Kidney (tissue), 14 donors: ENCODE data around the gene FFAR4. TPM values are rescaled to one million over a fixed set of nuclear protein-coding genes. Genes with fewer than 3 reads are reported as not detected.

Experiments
- DNase-seq, 5 donors: peaks; one replicate each; pipeline ENCODE4 v3.0.0-alpha.2; 2013 to 2020
- FAIRE-seq: peaks from 2 replicates; lab custom pipeline; 2012; peaks lifted over from hg19 to GRCh38; lab: Jason Lieb, UNC
- H3K27ac ChIP-seq, 2 donors: one replicate each; pipeline ENCODE4 v1.7.0; 2013; ENCODE audit warnings: low read depth in 2 of 2, low read length in 2 of 2, inconsistent platforms in 1 of 2
- H3K27me3 ChIP-seq: one replicate; pipeline ENCODE4 v1.7.1; 2013; ENCODE audit warnings: low read length, inconsistent platforms; ENCODE audit not compliant: control insufficient read depth, insufficient read depth
- H3K36me3 ChIP-seq, 3 donors: one replicate each; pipeline versions ENCODE4 v1.7.0 to v1.7.1; 2013; ENCODE audit warnings: low read length in 3 of 3, control low read depth in 1 of 3, inconsistent platforms in 1 of 3; ENCODE audit not compliant: insufficient read depth in 3 of 3, control insufficient read depth in 2 of 3
- H3K4me1 ChIP-seq, 3 donors: one replicate each; pipeline versions ENCODE4 v1.7.0 to v1.7.1; 2013; ENCODE audit warnings: low read length in 3 of 3, inconsistent platforms in 1 of 3, low read depth in 1 of 3; ENCODE audit not compliant: control insufficient read depth in 2 of 3, insufficient read depth in 2 of 3
- H3K4me3 ChIP-seq, 3 donors: one replicate each; pipeline versions ENCODE4 v1.7.0 to v1.8.1; 2013; ENCODE audit warnings: low read length in 3 of 3, control low read depth in 1 of 3, inconsistent platforms in 1 of 3
- H3K9ac ChIP-seq, 3 donors: one replicate each; pipeline versions ENCODE4 v1.7.0 to v1.7.1; 2013; ENCODE audit warnings: low read length in 3 of 3, control low read depth in 1 of 3, inconsistent platforms in 1 of 3
- H3K9me3 ChIP-seq, 3 donors: one replicate each; pipeline versions ENCODE4 v1.7.0 to v1.7.1; 2013; ENCODE audit warnings: low read length in 3 of 3, control low read depth in 1 of 3, inconsistent platforms in 1 of 3; ENCODE audit not compliant: control insufficient read depth in 2 of 3, insufficient read depth in 1 of 3
- intact Hi-C: fragments of 100-400 bp; cut with DNase I; formaldehyde crosslinking; loops from one replicate; pipeline ENCODE4 v1.11.1; 2022
- polyA plus RNA-seq: library from polyadenylated mRNA; stranded (reverse); fragments of 350-450 nt; fragmentation: Illumina TruSeq; extraction: RNeasy Lipid Tissue Mini Kit (QIAGEN cat#74804); gene quantifications from one replicate; pipeline ENCODE4 v1.2.3, GENCODE V29; 2014; ENCODE audit warnings: low read depth, low replicate concordance; ENCODE audit not compliant: insufficient read depth
- total RNA-seq: library from RNA; stranded (reverse); fragmentation: NEBNext Ultra II Directional; extraction: Animal tissue kit (Norgen Biotek cat#: 25700); gene quantifications from one replicate; pipeline ENCODE4 v1.2.1, GENCODE V29; 2021
- TF ChIP-seq, protein P1 (sequence below): IDR thresholded peaks from 3 replicates; pipeline ENCODE4 v1.5.1; 2012; ENCODE audit warnings: mild to moderate bottlenecking, moderate library complexity, borderline replicate concordance; ENCODE audit not compliant: insufficient read depth; ENCODE audit errors: extremely low read depth
- donor health status: control.
- donor health status: control.
- donor health status: control.
- donor health status: control.
- donor health status: control.
- donor health status: DM: yes; HTN: yes; CAD: no.
- donor health status: Normal renal cell carcinoma (clear cell type).

Gene FFAR4
- total and polyA plus RNA-seq, 2 donors from 2014 or later, result 0.11 to 1.0 TPM

DNA sequence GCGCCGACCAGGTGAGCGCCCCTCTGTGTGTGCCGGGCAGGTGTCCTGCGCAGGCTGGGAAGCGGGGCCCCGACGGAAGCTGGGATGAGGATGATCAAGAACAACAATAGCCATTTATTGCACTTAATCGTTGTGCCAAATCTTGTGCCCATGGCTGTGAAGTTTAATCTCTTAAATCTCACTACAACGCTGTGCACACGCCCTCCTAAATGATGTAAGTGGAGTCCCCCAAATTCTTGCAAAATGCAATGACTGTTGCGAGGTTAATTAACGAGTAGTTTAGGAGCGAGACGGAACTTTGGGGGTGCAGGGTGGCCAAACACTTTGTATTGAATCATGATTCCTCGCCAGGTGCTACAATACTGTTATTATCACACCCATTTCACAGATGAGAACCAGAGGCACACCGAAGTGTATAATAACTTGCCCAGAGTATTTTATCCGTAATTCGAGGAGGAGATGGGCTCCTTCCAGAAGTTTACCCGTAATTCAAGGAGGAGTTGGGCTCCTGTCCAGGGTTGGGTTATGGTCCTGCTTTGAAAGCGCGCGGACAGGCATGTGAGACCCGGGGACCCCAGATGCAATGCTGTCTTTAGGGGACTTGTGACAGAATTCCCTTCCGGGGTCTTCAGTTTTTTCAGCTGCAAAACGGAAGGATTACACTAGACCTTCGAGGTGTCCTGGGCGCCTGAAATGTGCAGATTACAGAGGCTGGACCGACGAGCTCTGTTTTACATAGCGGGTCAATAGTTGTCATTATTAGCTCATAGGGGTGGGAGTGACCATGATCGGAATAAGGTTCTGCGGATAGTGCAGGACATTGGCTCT lies 1.0 kb downstream of the FFAR4 start:
- no peak for FAIRE-seq
- Histone ChIP-seq H3K4me3 (no peak overlapping the region), H3K27me3 (peaks cover 16% of the 10 kb centered on the region)

DNA sequence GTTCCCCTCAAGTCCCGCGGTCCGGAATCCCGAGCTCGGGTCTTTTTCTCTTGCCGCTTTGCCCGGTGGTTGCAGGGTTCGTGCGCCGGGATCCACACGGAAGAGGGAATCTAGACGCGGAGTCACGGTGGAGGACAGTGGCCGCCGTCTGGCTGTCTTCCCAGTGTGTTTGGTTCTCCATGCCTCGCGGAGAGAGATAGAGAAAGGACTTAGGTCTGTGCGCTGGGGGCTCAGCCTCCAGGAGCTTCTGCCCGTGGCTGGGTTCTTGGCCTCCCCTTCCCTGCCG lies 1.6 kb downstream of the FFAR4 start:
- TF ChIP-seq, protein P1, sequence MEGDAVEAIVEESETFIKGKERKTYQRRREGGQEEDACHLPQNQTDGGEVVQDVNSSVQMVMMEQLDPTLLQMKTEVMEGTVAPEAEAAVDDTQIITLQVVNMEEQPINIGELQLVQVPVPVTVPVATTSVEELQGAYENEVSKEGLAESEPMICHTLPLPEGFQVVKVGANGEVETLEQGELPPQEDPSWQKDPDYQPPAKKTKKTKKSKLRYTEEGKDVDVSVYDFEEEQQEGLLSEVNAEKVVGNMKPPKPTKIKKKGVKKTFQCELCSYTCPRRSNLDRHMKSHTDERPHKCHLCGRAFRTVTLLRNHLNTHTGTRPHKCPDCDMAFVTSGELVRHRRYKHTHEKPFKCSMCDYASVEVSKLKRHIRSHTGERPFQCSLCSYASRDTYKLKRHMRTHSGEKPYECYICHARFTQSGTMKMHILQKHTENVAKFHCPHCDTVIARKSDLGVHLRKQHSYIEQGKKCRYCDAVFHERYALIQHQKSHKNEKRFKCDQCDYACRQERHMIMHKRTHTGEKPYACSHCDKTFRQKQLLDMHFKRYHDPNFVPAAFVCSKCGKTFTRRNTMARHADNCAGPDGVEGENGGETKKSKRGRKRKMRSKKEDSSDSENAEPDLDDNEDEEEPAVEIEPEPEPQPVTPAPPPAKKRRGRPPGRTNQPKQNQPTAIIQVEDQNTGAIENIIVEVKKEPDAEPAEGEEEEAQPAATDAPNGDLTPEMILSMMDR, result no peak
- H3K36me3 ChIP-seq, result no peaks in the 10 kb centered on the region
- H3K9ac ChIP-seq, result no peak overlapping the region
- peaks cover 16% of the 10 kb centered on the region for H3K27me3 ChIP-seq
- no peaks in the 10 kb centered on the region for H3K9me3 ChIP-seq
- intact Hi-C loops, result no loop called here
- no peak overlapping the region for H3K4me3 ChIP-seq
- FAIRE-seq (no peak), DNase-seq (no peak)
- no peak overlapping the region for H3K27ac ChIP-seq
- no peaks in the 10 kb centered on the region for H3K4me1 ChIP-seq

More for the DNA sequence above, 1.0 kb downstream of the FFAR4 start:
- no peaks in the 10 kb centered on the region for H3K9me3 ChIP-seq
- H3K4me1 ChIP-seq, result no peaks in the 10 kb centered on the region
- TF ChIP-seq, protein P1, result no peak
- intact Hi-C loops, result no loop called here
- H3K36me3 ChIP-seq, result no peaks in the 10 kb centered on the region
- no peak overlapping the region for H3K27ac ChIP-seq
- no peak for DNase-seq
- H3K9ac ChIP-seq, result no peak overlapping the region

DNA sequence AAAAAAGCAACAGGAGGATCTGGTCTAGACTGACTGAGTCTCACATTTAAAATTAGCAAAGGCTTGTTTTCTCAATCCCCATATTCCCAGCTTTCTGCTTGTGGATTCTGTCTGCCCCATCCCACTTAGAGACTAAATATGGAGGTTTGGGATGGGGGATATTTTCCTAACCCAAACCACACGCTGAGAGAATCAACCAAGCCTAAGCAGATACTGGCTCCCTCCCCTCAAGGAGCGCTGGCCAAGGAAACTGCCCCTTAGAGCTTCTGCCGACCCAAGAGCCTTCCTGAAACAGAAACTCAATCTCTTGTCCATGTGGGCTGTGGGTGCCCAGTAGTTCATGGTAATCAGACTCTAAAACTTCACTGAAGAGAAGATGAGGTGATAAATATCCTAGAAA lies 3.9 kb downstream of the FFAR4 start:
- FAIRE-seq, result no peak

More for the DNA sequence above, 3.9 kb downstream of the FFAR4 start:
- H3K4me1 ChIP-seq, result no peaks in the 10 kb centered on the region
- intact Hi-C loops, result no loop called here
- no peaks in the 10 kb centered on the region for H3K36me3 ChIP-seq
- TF ChIP-seq, protein P1, result no peak
- no peaks in the 10 kb centered on the region for H3K9me3 ChIP-seq
- no peak for DNase-seq
- no peak overlapping the region for H3K9ac ChIP-seq
- H3K27ac ChIP-seq, result no peak overlapping the region
- peaks cover 15% of the 10 kb centered on the region for H3K27me3 ChIP-seq
- H3K4me3 ChIP-seq, result no peak overlapping the region
